Astrocyte (in vitro differentiated cells and primary cell): Measurements from ENCODE around the gene GPX8. TPM values are rescaled to one million over a fixed set of nuclear protein-coding genes. Genes with fewer than 3 reads are reported as not detected.

Source experiments
- DNase-seq: peaks from one replicate; pipeline ENCODE4 v3.0.0-alpha.2; 2010; ENCODE audit warnings: low read depth
- FAIRE-seq: peaks from 2 replicates; lab custom pipeline; 2011; peaks lifted over from hg19 to GRCh38; lab: Jason Lieb, UNC
- H2AFZ ChIP-seq: 2 replicates; pipeline ENCODE4 v1.6.0; 2012; ENCODE audit warnings: low read depth, low read length, inconsistent platforms
- H3K27ac ChIP-seq: 2 replicates; pipeline ENCODE4 v1.5.1; 2011; ENCODE audit warnings: low read depth, low read length, inconsistent platforms
- H3K27me3 ChIP-seq: 2 replicates; pipeline ENCODE4 v1.6.0; 2011; ENCODE audit warnings: low read length, inconsistent platforms; ENCODE audit not compliant: insufficient read depth
- H3K36me3 ChIP-seq: 2 replicates; pipeline ENCODE4 v1.5.1; 2011; ENCODE audit warnings: low read length, inconsistent platforms; ENCODE audit not compliant: insufficient read depth
- H3K4me1 ChIP-seq: 2 replicates; pipeline ENCODE4 v1.5.1; 2011; ENCODE audit warnings: low read length, inconsistent platforms; ENCODE audit not compliant: insufficient read depth
- H3K4me2 ChIP-seq: 2 replicates; pipeline ENCODE4 v1.6.0; 2012; ENCODE audit warnings: low read length, inconsistent platforms
- H3K4me3 ChIP-seq: 2 replicates; pipeline ENCODE4 v1.5.1; 2011; ENCODE audit warnings: low read depth, mild to moderate bottlenecking, low read length, inconsistent platforms; ENCODE audit not compliant: insufficient read depth
- H3K79me2 ChIP-seq: 2 replicates; pipeline ENCODE4 v1.6.0; 2012; ENCODE audit warnings: mild to moderate bottlenecking, low read length, inconsistent platforms; ENCODE audit not compliant: insufficient read depth
- H3K9ac ChIP-seq: 2 replicates; pipeline ENCODE4 v1.6.0; 2012; ENCODE audit warnings: mild to moderate bottlenecking, low read length, inconsistent platforms
- H3K9me3 ChIP-seq: 2 replicates; pipeline ENCODE4 v1.5.1; 2012; ENCODE audit warnings: low read depth, mild to moderate bottlenecking, low read length, inconsistent platforms; ENCODE audit not compliant: insufficient read depth
- H4K20me1 ChIP-seq: 2 replicates; pipeline ENCODE4 v1.6.0; 2012; ENCODE audit warnings: low read length, inconsistent platforms; ENCODE audit not compliant: insufficient read depth
- H3K27ac Mint-ChIP-seq: one replicate; pipeline ENCODE4 v1.8.0; 2021; ENCODE audit warnings: mild to moderate bottlenecking, mixed read lengths; ENCODE audit not compliant: unreplicated experiment
- H3K27me3 Mint-ChIP-seq: one replicate; pipeline ENCODE4 v1.8.0; 2021; ENCODE audit warnings: low read depth, mixed read lengths; ENCODE audit not compliant: unreplicated experiment
- H3K36me3 Mint-ChIP-seq: one replicate; pipeline ENCODE4 v1.8.0; 2021; ENCODE audit warnings: low read depth, mixed read lengths; ENCODE audit not compliant: unreplicated experiment
- H3K4me1 Mint-ChIP-seq: one replicate; pipeline ENCODE4 v1.8.0; 2021; ENCODE audit warnings: low read depth, mixed read lengths; ENCODE audit not compliant: unreplicated experiment
- H3K4me3 Mint-ChIP-seq: one replicate; pipeline ENCODE4 v1.8.0; 2021; ENCODE audit warnings: mild to moderate bottlenecking, moderate library complexity, mixed read lengths; ENCODE audit not compliant: unreplicated experiment
- H3K9me3 Mint-ChIP-seq: one replicate; pipeline ENCODE4 v1.8.0; 2021; ENCODE audit warnings: mild to moderate bottlenecking, mixed read lengths; ENCODE audit not compliant: unreplicated experiment
- CTCF ChIP-seq: IDR thresholded peaks from 2 replicates; pipeline ENCODE4 v1.5.1; 2011; ENCODE audit warnings: low read depth, mild to moderate bottlenecking, inconsistent platforms, low read length, moderate library complexity; ENCODE audit not compliant: insufficient read depth
- EZH2 ChIP-seq: IDR thresholded peaks from 2 replicates; pipeline ENCODE4 v1.6.1; 2012; ENCODE audit warnings: mild to moderate bottlenecking, low read length, inconsistent platforms; ENCODE audit not compliant: insufficient read depth
- total RNA-seq: library from RNA; stranded (reverse); gene quantifications from 2 replicates; pipeline ENCODE4 v1.2.1, GENCODE V29; 2021

Gene GPX8
- total RNA-seq, 1 donor from 2014 or later: 144 TPM

DNA sequence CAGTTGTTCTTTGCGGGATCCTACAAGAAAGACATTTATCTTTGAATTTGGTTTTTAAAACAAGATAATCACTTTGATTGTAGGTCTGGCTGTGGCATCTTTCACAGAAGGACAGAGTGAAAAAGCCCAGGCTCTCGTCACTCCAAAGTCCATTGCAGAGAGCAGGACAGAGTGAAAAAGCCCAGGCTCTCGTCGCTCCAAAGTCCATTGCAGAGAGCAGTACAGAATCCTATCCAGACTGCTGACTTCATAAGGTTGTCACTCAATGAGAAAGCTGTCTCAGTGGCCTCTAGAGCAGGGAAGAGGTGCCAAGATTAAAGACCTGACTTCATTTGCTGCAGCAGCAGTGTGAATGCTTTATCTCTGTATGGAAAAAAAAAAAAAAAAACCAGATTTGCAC, 16.3 kb upstream of the GPX8 start:
- peaks cover 7% of the 10 kb centered on the region for H3K27me3 Mint-ChIP-seq
- no peak overlapping the region for H3K27ac ChIP-seq
- H3K4me3 Mint-ChIP-seq: no peak overlapping the region
- H4K20me1 ChIP-seq: no peaks in the 10 kb centered on the region
- no peak overlapping the region for H3K27ac Mint-ChIP-seq
- TF ChIP-seq EZH2: no peak
- no peak for TF ChIP-seq CTCF
- no peak overlapping the region for H2AFZ ChIP-seq
- no peaks in the 10 kb centered on the region for H3K36me3 ChIP-seq
- no peaks in the 10 kb centered on the region for H3K9me3 ChIP-seq
- no peak for FAIRE-seq
- peaks cover 6% of the 10 kb centered on the region for H3K4me1 Mint-ChIP-seq
- no peak for DNase-seq
- no peak overlapping the region for H3K4me3 ChIP-seq
- H3K4me2 ChIP-seq: no peak overlapping the region
- H3K79me2 ChIP-seq: no peaks in the 10 kb centered on the region
- no peaks in the 10 kb centered on the region for H3K4me1 ChIP-seq
- H3K27me3 ChIP-seq: peaks cover 16% of the 10 kb centered on the region
- no peaks in the 10 kb centered on the region for H3K36me3 Mint-ChIP-seq
- H3K9ac ChIP-seq: no peak overlapping the region
- H3K9me3 Mint-ChIP-seq: no peaks in the 10 kb centered on the region

- Histone ChIP-seq H3K9me3 (no peaks in the 10 kb centered on the region), H3K36me3 (no peaks in the 10 kb centered on the region), H3K27ac (no peak overlapping the region), H4K20me1 (no peaks in the 10 kb centered on the region), H3K9ac (no peak overlapping the region), H2AFZ (no peak overlapping the region), H3K4me1 (no peaks in the 10 kb centered on the region), H3K79me2 (no peaks in the 10 kb centered on the region), H3K27me3 (peaks cover 16% of the 10 kb centered on the region), H3K4me2 (peak overlapping the region; percentile 48), H3K4me3 (no peak overlapping the region)
- H3K4me1 Mint-ChIP-seq: peaks cover 4% of the 10 kb centered on the region
- peaks cover 7% of the 10 kb centered on the region for H3K27me3 Mint-ChIP-seq
- TF ChIP-seq EZH2 (no peak), CTCF (no peak)
- H3K36me3 Mint-ChIP-seq: no peaks in the 10 kb centered on the region
- DNase-seq (no peak), FAIRE-seq (no peak)
- no peak overlapping the region for H3K4me3 Mint-ChIP-seq
- no peaks in the 10 kb centered on the region for H3K9me3 Mint-ChIP-seq
- H3K27ac Mint-ChIP-seq: no peak overlapping the region
Measured at GRCh38 chr5:55146080-55146479, 13.9 kb upstream of the GPX8 start.

GRCh38 chr5:55146543-55147151, 13.3 kb upstream of the GPX8 start:
- Histone ChIP-seq H3K27me3 (peaks cover 16% of the 10 kb centered on the region), H3K79me2 (no peaks in the 10 kb centered on the region), H3K9ac (no peak overlapping the region), H4K20me1 (no peaks in the 10 kb centered on the region), H3K36me3 (no peaks in the 10 kb centered on the region), H3K4me1 (no peaks in the 10 kb centered on the region), H3K4me3 (no peak overlapping the region), H2AFZ (no peak overlapping the region), H3K4me2 (peak overlapping the region; percentile 48), H3K9me3 (no peaks in the 10 kb centered on the region), H3K27ac (no peak overlapping the region)
- DNase-seq (peak; percentile 53), FAIRE-seq (peak; percentile 71)
- H3K27me3 Mint-ChIP-seq: peaks cover 7% of the 10 kb centered on the region
- no peaks in the 10 kb centered on the region for H3K36me3 Mint-ChIP-seq
- no peak overlapping the region for H3K4me3 Mint-ChIP-seq
- no peaks in the 10 kb centered on the region for H3K4me1 Mint-ChIP-seq
- peak; percentile 94 for TF ChIP-seq CTCF
- TF ChIP-seq EZH2: no peak
- no peaks in the 10 kb centered on the region for H3K9me3 Mint-ChIP-seq
- H3K27ac Mint-ChIP-seq: no peak overlapping the region
